Right lobe of liver (tissue), 6 donors: Measurements from ENCODE around the gene MCCC1. TPM values are rescaled to one million over a fixed set of nuclear protein-coding genes. Genes with fewer than 3 reads are reported as not detected.

ENCODE experiments used
- ATAC-seq, 4 donors: fragments of 200-7000 bp; cut with Tn5 transposase; one replicate each; pipeline ENCODE4 v1.9.1; 2020; ENCODE audit warnings: mild to moderate bottlenecking in 4 of 4, moderate library complexity in 4 of 4
- DNase-seq, 3 donors: peaks; one replicate each; pipeline ENCODE4 v3.0.0-alpha.2; 2020
- H3K27ac ChIP-seq, 3 donors: fragments of 200-600 bp; one replicate each; pipeline ENCODE4 v1.8.0; 2022
- H3K27me3 ChIP-seq, 2 donors: fragments of 200-600 bp; one replicate each; pipeline ENCODE4 v1.8.0; 2022
- H3K36me3 ChIP-seq, 4 donors: fragments of 200-600 bp; sonication (generic) in 1 of 4; one replicate each; pipeline versions ENCODE4 v1.5.1 to v1.8.0; 2017 to 2022; ENCODE audit warnings: control low read depth in 1 of 4
- H3K4me1 ChIP-seq, 4 donors: fragments of 200-600 bp; sonication (generic) in 1 of 4; one replicate each; pipeline versions ENCODE4 v1.5.1 to v1.8.0; 2017 to 2022; ENCODE audit warnings: control low read depth in 1 of 4
- H3K4me3 ChIP-seq, 3 donors: fragments of 200-600 bp; one replicate each; pipeline ENCODE4 v1.8.0; 2022
- H3K9me3 ChIP-seq, 4 donors: fragments of 200-600 bp; sonication (generic) in 1 of 4; one replicate each; pipeline versions ENCODE4 v1.5.1 to v1.8.0; 2017 to 2022; ENCODE audit warnings: control low read depth in 1 of 4
- POLR2A ChIP-seq: fragments of 450-650 bp; IDR thresholded peaks from one replicate; pipeline ENCODE4 v1.6.1; 2017; ENCODE audit warnings: antibody characterized with exemption, mild to moderate bottlenecking
- WGBS: methylation state at CpG from one replicate; pipeline ENCODE4 v1.1.6; 2018; ENCODE audit warnings: low coverage, low lambda C conversion rate; ENCODE audit not compliant: insufficient coverage; ENCODE audit errors: missing lambda C conversion rate; 5-methylcytosine and 5-hydroxymethylcytosine counted together
- intact Hi-C, 2 donors: fragments of 100-400 bp; cut with DNase I; formaldehyde crosslinking; loops; one replicate each; pipeline versions ENCODE4 v1.11.2 to v1.14.1; 2022
- total RNA-seq, 6 experiments: library from RNA; depleted of rRNA in 2 of 6; stranded (reverse); fragments of >200 nt in 2 of 6; fragmentation: NEBNext Ultra II Directional in 3 of 6; extraction: Animal tissue kit (Norgen Biotek cat#: 25700) in 3 of 6; gene quantifications; one replicate each; pipeline versions ENCODE4 v1.1.0 to v1.2.4, GENCODE V29; 2016 to 2023
- TF ChIP-seq, protein P1 (sequence below), 4 donors: fragments of 200-600 bp in 3 of 4; fragments of 450-650 bp in 1 of 4; IDR thresholded peaks; one replicate each; pipeline versions ENCODE4 v1.5.1 to v1.8.0; 2016 to 2022; ENCODE audit warnings: antibody characterized with exemption in 4 of 4, mild to moderate bottlenecking in 2 of 4
- donor health status: DM: no; HTN: yes; CAD: no.
- donor health status: DM: no; HTN: no; CAD: no.
- donor health status: DM: no; HTN: no; CAD: no.
- donor health status: DM: no; HTN: yes; CAD: no.
- donor health status: DM: no; HTN: yes; CAD: no.

The MCCC1 gene
- total RNA-seq, 6 experiments from 2014 or later = 34.0 to 57.0 (median 48.2) TPM

GRCh38 chr3:182979674-182980191, 119.6 kb downstream of the MCCC1 start:
- WGBS = 0% methylated on average over 10 of the region's 29 CpGs
- Histone ChIP-seq H3K9me3 (no peaks in the 10 kb centered on the region), H3K4me3 (peak overlapping the region; percentile 89 to 95 (median 92)), H3K27ac (peak overlapping the region; percentile 78 to 85 (median 80)), H3K27me3 (no peaks in the 10 kb centered on the region), H3K36me3 (no peaks in the 10 kb centered on the region), H3K4me1 (peaks cover 0 to 29% (median 8%) of the 10 kb centered on the region in 4 donors)
- ATAC-seq (peak; percentile 27 to 39 (median 30)), DNase-seq (peak in 2 of 3 donors; percentile 49 to 63)
- TF ChIP-seq POLR2A = no peak
- TF ChIP-seq, protein P1, sequence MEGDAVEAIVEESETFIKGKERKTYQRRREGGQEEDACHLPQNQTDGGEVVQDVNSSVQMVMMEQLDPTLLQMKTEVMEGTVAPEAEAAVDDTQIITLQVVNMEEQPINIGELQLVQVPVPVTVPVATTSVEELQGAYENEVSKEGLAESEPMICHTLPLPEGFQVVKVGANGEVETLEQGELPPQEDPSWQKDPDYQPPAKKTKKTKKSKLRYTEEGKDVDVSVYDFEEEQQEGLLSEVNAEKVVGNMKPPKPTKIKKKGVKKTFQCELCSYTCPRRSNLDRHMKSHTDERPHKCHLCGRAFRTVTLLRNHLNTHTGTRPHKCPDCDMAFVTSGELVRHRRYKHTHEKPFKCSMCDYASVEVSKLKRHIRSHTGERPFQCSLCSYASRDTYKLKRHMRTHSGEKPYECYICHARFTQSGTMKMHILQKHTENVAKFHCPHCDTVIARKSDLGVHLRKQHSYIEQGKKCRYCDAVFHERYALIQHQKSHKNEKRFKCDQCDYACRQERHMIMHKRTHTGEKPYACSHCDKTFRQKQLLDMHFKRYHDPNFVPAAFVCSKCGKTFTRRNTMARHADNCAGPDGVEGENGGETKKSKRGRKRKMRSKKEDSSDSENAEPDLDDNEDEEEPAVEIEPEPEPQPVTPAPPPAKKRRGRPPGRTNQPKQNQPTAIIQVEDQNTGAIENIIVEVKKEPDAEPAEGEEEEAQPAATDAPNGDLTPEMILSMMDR (IDR thresholded peaks at IDR 0.05) = no peak
- intact Hi-C loops = no loop called here

GRCh38 chr3:182979103-182979673, 120.1 kb downstream of the MCCC1 start:
- Histone ChIP-seq H3K36me3 (no peaks in the 10 kb centered on the region), H3K4me1 (peaks cover 0 to 29% (median 8%) of the 10 kb centered on the region in 4 donors), H3K27me3 (no peaks in the 10 kb centered on the region), H3K4me3 (peak overlapping the region; percentile 89 to 95 (median 92)), H3K9me3 (no peaks in the 10 kb centered on the region), H3K27ac (peak overlapping the region in 2 of 3 donors; percentile 78 to 80)
- 6% methylated on average over 10 of the region's 10 CpGs for WGBS
- TF ChIP-seq POLR2A = no peak
- TF ChIP-seq, protein P1 (IDR thresholded peaks at IDR 0.05) = no peak
- intact Hi-C loops = no loop called here
- ATAC-seq = peak in 2 of 4 donors; percentile 2 to 8
- DNase-seq = no peak

DNA sequence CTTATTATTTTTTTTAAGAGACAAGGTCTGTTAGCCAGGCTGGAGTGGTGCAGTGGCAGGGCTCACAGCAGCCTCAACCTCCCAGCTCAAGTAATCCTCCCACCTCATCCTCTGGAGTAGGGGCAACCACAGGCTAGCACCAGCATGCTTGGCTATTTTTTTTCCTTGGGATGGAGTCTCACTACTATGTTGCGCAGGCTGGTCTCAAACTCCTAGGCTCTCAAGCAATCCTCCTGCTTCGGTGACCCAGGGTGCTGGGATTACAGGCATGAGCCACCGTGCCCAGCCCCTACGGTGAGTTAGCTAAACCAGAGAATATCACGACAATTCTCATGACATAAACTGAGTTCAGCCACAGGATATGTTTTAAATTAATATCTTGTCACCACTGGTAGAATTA, 120.9 kb downstream of the MCCC1 start:
- intact Hi-C loops = no loop called here
- no peak for DNase-seq
- H3K4me1 ChIP-seq = peaks cover 0 to 22% (median 6%) of the 10 kb centered on the region in 4 donors
- peak overlapping the region in 1 of 3 donors; percentile 89 for H3K4me3 ChIP-seq
- WGBS = 59% methylated on average over 4 of the region's 5 CpGs
- no peak overlapping the region for H3K27ac ChIP-seq
- H3K27me3 ChIP-seq = no peaks in the 10 kb centered on the region
- TF ChIP-seq, protein P1 (IDR thresholded peaks at IDR 0.05) = no peak
- no peak for TF ChIP-seq POLR2A
- ATAC-seq = no peak
- H3K36me3 ChIP-seq = no peaks in the 10 kb centered on the region
- no peaks in the 10 kb centered on the region for H3K9me3 ChIP-seq

DNA sequence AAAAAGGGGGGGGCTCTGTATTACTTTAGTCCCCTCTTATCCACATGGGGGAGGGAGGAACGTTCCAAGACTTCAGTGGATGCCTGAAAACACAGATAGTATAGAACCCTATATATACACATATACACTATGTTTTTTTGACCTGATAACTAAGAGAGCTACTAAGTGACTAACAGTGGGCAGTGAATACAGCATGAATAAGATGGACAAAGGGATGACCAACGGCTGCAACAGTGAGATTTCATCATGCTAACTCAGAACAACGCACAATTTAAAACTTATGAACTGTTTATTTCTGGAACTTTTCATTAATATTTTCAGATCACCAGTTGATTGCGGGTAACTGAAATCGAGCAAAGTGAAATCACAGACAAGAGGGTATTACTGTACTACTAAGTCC, 126.2 kb downstream of the MCCC1 start:
- Histone ChIP-seq H3K27ac (no peak overlapping the region), H3K27me3 (no peaks in the 10 kb centered on the region), H3K36me3 (no peaks in the 10 kb centered on the region), H3K9me3 (no peaks in the 10 kb centered on the region), H3K4me1 (peaks cover 0 to 47% (median 11%) of the 10 kb centered on the region in 4 donors), H3K4me3 (no peak overlapping the region)
- TF ChIP-seq, protein P1 (IDR thresholded peaks at IDR 0.05) = no peak
- TF ChIP-seq POLR2A = no peak
- WGBS = 85% methylated on average over 5 of the region's 5 CpGs
- ATAC-seq = no peak
- intact Hi-C loops = no loop called here
- no peak for DNase-seq
